CD14-positive monocyte (primary cell): ENCODE measurements around the gene DIS3L2. TPM values are rescaled to one million over a fixed set of nuclear protein-coding genes. Genes with fewer than 3 reads are reported as not detected.
"Not testable (repeated sequence)": the region's sequence is repeated elsewhere in the genome, so short reads cannot be mapped to it uniquely, and the experiment has no call there.

Experiments used
- DNase-seq, 3 donors: peaks; one replicate each; pipeline ENCODE4 v3.0.0-alpha.2; 2011 to 2022
- H2AFZ ChIP-seq: 2 replicates; pipeline ENCODE4 v1.6.0; 2012; ENCODE audit warnings: mild to moderate bottlenecking, low read depth, low read length, inconsistent platforms; ENCODE audit not compliant: insufficient read depth, poor library complexity, severe bottlenecking
- H3K27ac ChIP-seq, 2 donors: 1 replicate in 1 of 2; 2 replicates in 1 of 2; pipeline ENCODE4 v1.5.1; 2012 to 2013; ENCODE audit warnings: low read length in 2 of 2, control low read depth in 1 of 2, inconsistent platforms in 1 of 2, low read depth in 1 of 2, mild to moderate bottlenecking in 1 of 2
- H3K27me3 ChIP-seq, 2 donors: one replicate each; pipeline versions ENCODE4 v1.6.0 to v1.6.1; 2011 to 2013; ENCODE audit warnings: low read length in 2 of 2; ENCODE audit not compliant: control insufficient read depth in 2 of 2, insufficient read depth in 2 of 2
- H3K36me3 ChIP-seq, 2 donors: replicated peaks in 1 of 2; 1 replicate in 1 of 2; 2 replicates in 1 of 2; pipeline versions ENCODE4 v1.5.1 to v1.6.1; 2012 to 2013; ENCODE audit warnings: low read length in 2 of 2, control low read depth in 1 of 2, inconsistent platforms in 1 of 2, mild to moderate bottlenecking in 1 of 2; ENCODE audit not compliant: insufficient read depth in 2 of 2, control insufficient read depth in 1 of 2
- H3K4me1 ChIP-seq, 2 donors: 1 replicate in 1 of 2; 2 replicates in 1 of 2; pipeline versions ENCODE4 v1.5.1 to v1.6.1; 2012 to 2013; ENCODE audit warnings: low read length in 2 of 2, control low read depth in 1 of 2, inconsistent platforms in 1 of 2, mild to moderate bottlenecking in 1 of 2, moderate library complexity in 1 of 2; ENCODE audit not compliant: insufficient read depth in 2 of 2, control insufficient read depth in 1 of 2
- H3K4me2 ChIP-seq: replicated peaks from 2 replicates; pipeline ENCODE3; 2012; ENCODE audit warnings: low read length, moderate library complexity, mild to moderate bottlenecking; ENCODE audit not compliant: poor library complexity, severe bottlenecking; ENCODE audit errors: extremely low read depth
- H3K4me3 ChIP-seq, 3 experiments: fragments of 200-600 bp in 1 of 3; sonication (generic) in 1 of 3; replicated peaks in 1 of 3; 1 replicate in 2 of 3; 2 replicates in 1 of 3; pipeline ENCODE4 v1.5.1; 2011 to 2013; ENCODE audit warnings: low read length in 3 of 3, mild to moderate bottlenecking in 3 of 3, control low read depth in 2 of 3, low read depth in 2 of 3, inconsistent platforms in 1 of 3, moderate library complexity in 1 of 3
- H3K79me2 ChIP-seq: 2 replicates; pipeline ENCODE4 v1.6.0; 2012; ENCODE audit warnings: mild to moderate bottlenecking, control low read depth, inconsistent platforms, low read length, moderate library complexity; ENCODE audit not compliant: insufficient read depth
- H3K9ac ChIP-seq: 2 replicates; pipeline ENCODE4 v1.6.0; 2017; ENCODE audit warnings: low read length, mild to moderate bottlenecking; ENCODE audit not compliant: insufficient read depth, poor library complexity, severe bottlenecking
- H3K9me3 ChIP-seq, 2 donors: replicated peaks in 1 of 2; 1 replicate in 1 of 2; 2 replicates in 1 of 2; pipeline versions ENCODE4 v1.5.1 to v1.6.1; 2012 to 2013; ENCODE audit warnings: low read length in 2 of 2, control low read depth in 1 of 2; ENCODE audit not compliant: control insufficient read depth in 1 of 2, insufficient read depth in 1 of 2
- H4K20me1 ChIP-seq: 2 replicates; pipeline ENCODE4 v1.6.0; 2012; ENCODE audit warnings: mild to moderate bottlenecking, low read length, control low read depth, moderate library complexity; ENCODE audit not compliant: insufficient read depth
- H3K27ac Mint-ChIP-seq, 7 donors: one replicate each; pipeline ENCODE4 v1.8.0; 2020; ENCODE audit warnings: mild to moderate bottlenecking in 7 of 7, mixed read lengths in 7 of 7, moderate library complexity in 6 of 7, inconsistent platforms in 2 of 7
- H3K27me3 Mint-ChIP-seq, 3 donors: one replicate each; pipeline ENCODE4 v1.8.0; 2021 to 2022; ENCODE audit warnings: low read depth in 3 of 3, mild to moderate bottlenecking in 3 of 3, mixed read lengths in 3 of 3, moderate library complexity in 3 of 3, inconsistent platforms in 1 of 3
- H3K36me3 Mint-ChIP-seq, 2 donors: one replicate each; pipeline ENCODE4 v1.8.0; 2020; ENCODE audit warnings: mixed read lengths in 2 of 2, inconsistent platforms in 1 of 2, mild to moderate bottlenecking in 1 of 2
- H3K4me1 Mint-ChIP-seq: one replicate; pipeline ENCODE4 v1.8.0; 2020; ENCODE audit warnings: mild to moderate bottlenecking, mixed read lengths
- H3K4me3 Mint-ChIP-seq, 2 donors: one replicate each; pipeline ENCODE4 v1.8.0; 2020; ENCODE audit warnings: mild to moderate bottlenecking in 2 of 2, mixed read lengths in 2 of 2, moderate library complexity in 1 of 2
- H3K9me3 Mint-ChIP-seq, 7 donors: one replicate each; pipeline ENCODE4 v1.8.0; 2020 to 2022; ENCODE audit warnings: mixed read lengths in 7 of 7, mild to moderate bottlenecking in 6 of 7, moderate library complexity in 6 of 7, inconsistent platforms in 2 of 7
- CTCF ChIP-seq: fragments of 200-600 bp; IDR thresholded peaks from one replicate; pipeline ENCODE4 v1.8.0; 2022; ENCODE audit warnings: antibody characterized with exemption, mild to moderate bottlenecking
- WGBS: methylation state at CpG from one replicate; pipeline ENCODE4 v1.1.5; 2013; ENCODE audit warnings: missing lambda C conversion rate; ENCODE audit not compliant: insufficient coverage; 5-methylcytosine and 5-hydroxymethylcytosine counted together
- intact Hi-C, 2 donors: fragments of 100-400 bp; cut with micrococcal nuclease; formaldehyde crosslinking; loops; one replicate each; pipeline versions ENCODE4 v1.15.0 to v1.15.1; 2023
- polyA plus RNA-seq, 3 donors: library from polyadenylated mRNA; depleted of rRNA in 1 of 3; unstranded in 2 of 3; stranded (reverse) in 1 of 3; fragments of 300-500 nt in 2 of 3; fragments of >200 nt in 1 of 3; fragmentation: Illumina TruSeq in 2 of 3; gene quantifications; 1 replicate in 2 of 3; 2 replicates in 1 of 3; pipeline ENCODE4 v1.2.3, GENCODE V29; 2012 to 2021

The DIS3L2 gene
- polyA plus RNA-seq, 3 donors = 6.0 to 21.7 (median 6.4) TPM

- intact Hi-C loops = no loop called here
- WGBS = 100% methylated on average over 1 of the region's 4 CpGs
- Histone ChIP-seq H2AFZ (no peak overlapping the region), H3K27me3 (no peaks in the 10 kb centered on the region), H3K36me3 (no peaks in the 10 kb centered on the region), H3K9me3 (no peaks in the 10 kb centered on the region), H3K79me2 (no peaks in the 10 kb centered on the region), H3K4me1 (no peaks in the 10 kb centered on the region), H3K27ac (no peak overlapping the region), H4K20me1 (no peaks in the 10 kb centered on the region), H3K4me3 (no peak overlapping the region), H3K9ac (no peak overlapping the region), H3K4me2 (no peak overlapping the region)
- Mint-ChIP-seq H3K4me3 (no peak overlapping the region), H3K27me3 (no peaks in the 10 kb centered on the region), H3K36me3 (peaks cover 6 to 11% of the 10 kb centered on the region in 2 donors), H3K4me1 (no peaks in the 10 kb centered on the region), H3K9me3 (peaks cover 0 to 11% (median 2%) of the 10 kb centered on the region in 7 donors), H3K27ac (no peak overlapping the region)
- no peak for DNase-seq
- TF ChIP-seq CTCF = no peak
Observed at GRCh38 chr2:232174662-232175061, 213.1 kb downstream of the DIS3L2 start.

- H4K20me1 ChIP-seq, H3K9me3 Mint-ChIP-seq, H3K36me3 ChIP-seq, H3K4me1 ChIP-seq, H3K27me3 Mint-ChIP-seq, H3K4me2 ChIP-seq, H3K4me1 Mint-ChIP-seq, H3K4me3 Mint-ChIP-seq, H3K9me3 ChIP-seq, H3K27me3 ChIP-seq, H3K9ac ChIP-seq, intact Hi-C loops, H3K27ac ChIP-seq, H3K79me2 ChIP-seq, H2AFZ ChIP-seq, DNase-seq, H3K4me3 ChIP-seq: not testable (repeated sequence)
- peak overlapping the region in 1 of 7 donors; percentile 41 for H3K27ac Mint-ChIP-seq
- WGBS = no CpG with 5 or more reads among the region's 5 CpGs
- H3K36me3 Mint-ChIP-seq = peaks cover 9 to 13% of the 10 kb centered on the region in 2 donors
Observed at GRCh38 chr2:232176587-232176986, 215.1 kb downstream of the DIS3L2 start.
